PC-9 (cell line): ENCODE measurements around the gene SLC26A4.

Experiments
- EZH2 ChIP-seq: fragments of 200-600 bp; sonication (generic); IDR thresholded peaks from 2 replicates; pipeline ENCODE4 v1.8.0; 2017; ENCODE audit warnings: antibody characterized with exemption, low read depth
- TF ChIP-seq, protein P1 (sequence below): fragments of 200-600 bp; sonication (generic); conservative IDR thresholded peaks from 2 replicates; pipeline ENCODE4 v1.6.1; 2017; ENCODE audit warnings: mixed run types, antibody characterized with exemption, mild to moderate bottlenecking, moderate library complexity

- TF ChIP-seq, protein P1, sequence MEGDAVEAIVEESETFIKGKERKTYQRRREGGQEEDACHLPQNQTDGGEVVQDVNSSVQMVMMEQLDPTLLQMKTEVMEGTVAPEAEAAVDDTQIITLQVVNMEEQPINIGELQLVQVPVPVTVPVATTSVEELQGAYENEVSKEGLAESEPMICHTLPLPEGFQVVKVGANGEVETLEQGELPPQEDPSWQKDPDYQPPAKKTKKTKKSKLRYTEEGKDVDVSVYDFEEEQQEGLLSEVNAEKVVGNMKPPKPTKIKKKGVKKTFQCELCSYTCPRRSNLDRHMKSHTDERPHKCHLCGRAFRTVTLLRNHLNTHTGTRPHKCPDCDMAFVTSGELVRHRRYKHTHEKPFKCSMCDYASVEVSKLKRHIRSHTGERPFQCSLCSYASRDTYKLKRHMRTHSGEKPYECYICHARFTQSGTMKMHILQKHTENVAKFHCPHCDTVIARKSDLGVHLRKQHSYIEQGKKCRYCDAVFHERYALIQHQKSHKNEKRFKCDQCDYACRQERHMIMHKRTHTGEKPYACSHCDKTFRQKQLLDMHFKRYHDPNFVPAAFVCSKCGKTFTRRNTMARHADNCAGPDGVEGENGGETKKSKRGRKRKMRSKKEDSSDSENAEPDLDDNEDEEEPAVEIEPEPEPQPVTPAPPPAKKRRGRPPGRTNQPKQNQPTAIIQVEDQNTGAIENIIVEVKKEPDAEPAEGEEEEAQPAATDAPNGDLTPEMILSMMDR = no peak
- TF ChIP-seq EZH2 = no peak
Observed at GRCh38 chr7:107661081-107661864, 645 bp downstream of the SLC26A4 start.
